Glomerular visceral epithelial cell (primary cell): ENCODE measurements around the gene TBC1D26.
A peak's percentile ranks its signal among the peaks of the same experiment; 100 is the strongest.
"Not testable (repeated sequence)": the region's sequence is repeated elsewhere in the genome, so short reads cannot be mapped to it uniquely, and the experiment has no call there.

Experiments used
- DNase-seq: peaks from one replicate; pipeline ENCODE4 v3.0.0-alpha.2; 2016; ENCODE audit errors: extremely low spot score

The TBC1D26 gene

GRCh38 chr17:15731900-15732299 lies at the start of gene TBC1D26:
Gene TBC1D26, plus strand, starts transcription at chr17:15732283. Its CDS starts 3,066 bp downstream, at chr17:15735349.
- DNase-seq, result not testable (repeated sequence)

- not testable (repeated sequence) for DNase-seq
These were observed 48.9 kb upstream of the TBC1D26 start for GRCh38 chr17:15683135-15683534.

- DNase-seq, result peak; percentile 56
These were observed 48.1 kb upstream of the TBC1D26 start, which contains the start of gene TRIM16 for GRCh38 chr17:15683824-15684478. Gene TRIM16, minus strand, starts transcription at chr17:15684311. Its CDS starts 32,702 bp downstream, at chr17:15651609.

- not testable (repeated sequence) for DNase-seq
These were observed 44.6 kb upstream of the TBC1D26 start for GRCh38 chr17:15687494-15687893.

- not testable (repeated sequence) for DNase-seq
These were observed 33.1 kb upstream of the TBC1D26 start for GRCh38 chr17:15698967-15699366.

- DNase-seq, result peak; percentile 100
These were observed 32.6 kb upstream of the TBC1D26 start, which contains the start of gene ZNF286A for GRCh38 chr17:15699413-15699924. Gene ZNF286A, plus strand, starts transcription at chr17:15699752. Its CDS starts 578 bp downstream, at chr17:15700330.

GRCh38 chr17:15699937-15700336 lies 32.1 kb upstream of the TBC1D26 start:
- not testable (repeated sequence) for DNase-seq

- not testable (repeated sequence) for DNase-seq
These were observed 27.8 kb upstream of the TBC1D26 start for GRCh38 chr17:15704239-15704638.

GRCh38 chr17:15704813-15705212 lies 27.3 kb upstream of the TBC1D26 start:
- not testable (repeated sequence) for DNase-seq

GRCh38 chr17:15708879-15709278 lies 23.2 kb upstream of the TBC1D26 start:
- DNase-seq, result not testable (repeated sequence)

- DNase-seq, result not testable (repeated sequence)
These were observed 15.2 kb upstream of the TBC1D26 start for GRCh38 chr17:15716601-15717563.

- DNase-seq, result not testable (repeated sequence)
These were observed 1.5 kb upstream of the TBC1D26 start for GRCh38 chr17:15730535-15730934.

GRCh38 chr17:15733174-15733789 lies 1.2 kb downstream of the TBC1D26 start:
- DNase-seq, result not testable (repeated sequence)

GRCh38 chr17:15736578-15736977 lies 4.5 kb downstream of the TBC1D26 start:
- not testable (repeated sequence) for DNase-seq

- DNase-seq, result no peak
These were observed 6.0 kb downstream of the TBC1D26 start for GRCh38 chr17:15738066-15738465.

- not testable (repeated sequence) for DNase-seq
These were observed 7.2 kb downstream of the TBC1D26 start for GRCh38 chr17:15739259-15739658.

GRCh38 chr17:15740041-15740440 lies 8.0 kb downstream of the TBC1D26 start:
- not testable (repeated sequence) for DNase-seq

- DNase-seq, result no peak
These were observed 8.6 kb downstream of the TBC1D26 start for GRCh38 chr17:15740570-15741120.

GRCh38 chr17:15741624-15742023 lies 9.5 kb downstream of the TBC1D26 start:
- no peak for DNase-seq

- DNase-seq, result no peak
These were observed 10.1 kb downstream of the TBC1D26 start for GRCh38 chr17:15742051-15742795.

GRCh38 chr17:15742921-15743320 lies 10.8 kb downstream of the TBC1D26 start:
- no peak for DNase-seq
